Cortex of kidney (tissue), 1 donor: ENCODE results near the gene MPEG1.

Source experiments
- DNase-seq: peaks from one replicate; lab custom pipeline; 2025; lab: John Stamatoyannopoulos, UW

The MPEG1 gene

DNA sequence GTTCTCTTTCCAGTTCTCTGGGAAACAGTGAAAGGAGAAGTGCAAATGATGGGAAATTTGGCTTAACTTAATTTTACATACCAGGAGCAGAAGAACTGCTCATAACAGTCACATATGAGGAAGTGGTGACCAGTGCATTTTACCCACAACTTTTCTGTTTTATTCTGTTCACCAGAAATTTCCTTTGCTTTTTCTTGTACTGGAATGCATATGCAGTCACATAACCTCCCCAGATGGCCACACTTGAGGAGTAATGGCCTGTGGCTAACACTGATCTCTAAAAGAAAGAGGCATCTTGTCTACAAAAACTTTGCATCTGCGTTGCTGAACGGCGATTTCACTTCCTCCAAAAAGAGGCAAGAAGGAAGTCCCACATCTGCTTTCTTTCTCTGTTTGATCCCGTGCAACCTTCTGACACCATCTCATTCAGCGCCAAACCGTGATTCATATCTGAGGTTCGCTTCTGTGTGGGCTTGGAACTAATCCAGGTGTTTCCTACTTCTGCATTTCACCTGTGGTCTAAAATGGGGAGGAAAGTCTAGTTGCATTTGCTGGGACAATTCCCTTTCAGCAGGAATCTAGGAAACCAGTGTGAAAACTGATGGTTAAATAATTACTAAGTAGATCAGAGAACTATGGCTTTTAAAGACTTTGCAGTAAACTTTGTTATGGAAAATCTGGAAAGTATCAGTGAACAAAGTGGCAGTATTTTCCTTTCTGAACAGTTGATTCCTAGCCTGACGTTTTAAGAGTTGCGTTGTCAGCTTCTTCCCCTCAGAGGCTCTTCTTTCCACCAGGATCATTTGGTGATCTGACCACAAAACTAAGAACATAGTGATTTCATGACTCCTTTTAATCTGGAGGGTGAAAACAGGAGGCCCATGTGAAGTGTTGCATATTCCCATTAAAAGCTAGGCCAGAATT lies 4.2 kb upstream of the MPEG1 start:
- DNase-seq, result no peak

DNA sequence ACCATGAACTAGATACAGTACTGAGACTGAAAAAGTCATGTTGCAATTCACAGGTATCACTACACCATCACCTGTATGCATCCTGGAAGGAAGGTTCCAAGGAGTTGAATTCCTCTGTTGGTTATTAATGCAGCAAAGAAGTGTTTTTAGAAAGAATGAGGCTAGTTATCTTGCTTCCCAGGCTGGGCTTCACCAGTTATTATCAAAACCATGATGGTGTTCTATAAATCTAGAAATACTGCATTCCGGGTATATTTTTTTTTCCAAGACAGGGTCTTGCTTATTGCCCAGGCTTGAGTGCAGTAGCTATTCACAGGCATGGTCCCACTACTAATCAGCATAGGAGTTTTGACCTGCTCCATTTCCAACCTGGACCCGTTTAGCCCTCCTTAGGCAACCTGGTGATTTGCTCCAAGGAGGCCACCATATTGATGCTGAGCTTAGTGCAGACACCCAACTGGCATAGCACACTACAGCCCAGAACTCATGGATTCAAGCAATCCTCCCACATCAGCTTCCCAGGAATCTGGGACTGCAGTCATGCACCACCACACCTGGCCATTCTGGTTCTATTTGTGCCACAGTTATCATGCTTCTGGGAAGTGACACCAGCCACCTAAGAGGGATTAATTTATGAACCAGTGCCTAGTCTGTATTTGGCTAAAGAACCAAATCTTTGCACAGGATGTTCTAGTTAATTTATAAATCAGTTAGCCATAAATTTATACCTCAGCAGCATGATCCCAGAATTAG lies 1.6 kb upstream of the MPEG1 start:
- no peak for DNase-seq

DNA sequence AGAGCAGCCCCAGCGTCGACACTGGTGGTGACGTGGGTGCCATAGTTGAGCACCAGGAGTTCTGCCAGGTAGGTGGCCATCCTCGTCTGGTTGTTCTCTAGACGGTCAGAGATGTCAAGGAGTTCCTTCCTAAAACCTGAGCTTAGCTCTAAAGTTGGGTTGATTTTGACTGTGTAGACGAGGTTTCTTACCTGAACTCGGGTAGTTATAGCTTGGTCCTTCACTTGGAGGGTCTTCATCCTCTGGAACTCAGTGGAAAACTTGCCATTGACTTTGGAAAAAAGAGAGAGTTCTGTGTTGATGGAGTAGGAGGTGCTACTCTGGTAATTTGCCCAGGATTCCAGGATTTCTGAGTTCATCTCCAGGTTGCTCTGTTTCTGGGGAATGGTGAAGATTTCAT lies 505 bp downstream of the MPEG1 start:
- DNase-seq, result no peak

DNA sequence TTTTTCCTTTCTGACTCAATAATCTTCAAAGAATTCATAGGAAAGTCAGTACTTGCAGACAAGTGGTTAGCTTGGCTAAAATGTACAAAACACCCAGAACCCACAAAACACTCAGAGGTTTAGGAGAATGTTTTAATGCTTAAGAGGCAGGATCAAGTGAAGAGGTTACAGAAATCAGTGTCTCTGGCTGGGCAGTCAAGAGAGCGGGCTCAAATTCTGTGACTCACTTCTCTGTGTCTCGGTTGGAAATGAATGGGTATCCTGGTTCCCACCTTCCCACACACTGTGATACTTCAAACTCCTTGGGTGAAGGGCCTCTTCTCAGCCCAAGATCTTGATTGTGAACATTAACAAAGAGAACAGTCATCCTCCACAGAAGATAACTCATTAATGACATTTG lies 3.8 kb downstream of the MPEG1 start:
- DNase-seq, result no peak

- DNase-seq, result no peak
Observed at GRCh38 chr11:59207988-59208451, 4.7 kb downstream of the MPEG1 start.

GRCh38 chr11:59206635-59207034 lies 6.1 kb downstream of the MPEG1 start:
- no peak for DNase-seq

- no peak for DNase-seq
Observed at GRCh38 chr11:59205648-59206047, 7.1 kb downstream of the MPEG1 start.

DNA sequence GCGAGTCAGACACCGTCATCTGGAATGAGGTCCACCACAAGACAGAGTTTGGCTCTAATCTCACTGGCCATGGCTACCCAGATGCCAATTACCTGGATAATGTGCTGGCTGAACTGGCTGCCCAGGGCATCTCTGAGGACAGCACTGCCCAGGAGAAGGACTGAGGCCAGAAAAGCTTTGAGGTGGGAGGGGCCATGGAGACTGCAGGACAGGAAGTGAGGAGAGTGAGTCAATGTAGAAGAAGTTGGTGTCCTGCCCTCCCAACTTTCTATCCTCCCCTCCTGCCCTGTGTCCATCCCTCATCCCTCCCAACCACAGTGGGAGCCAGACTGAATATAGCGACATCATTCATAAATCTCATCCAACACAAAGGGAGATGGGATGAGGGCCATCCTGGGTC lies 8.0 kb downstream of the MPEG1 start:
- DNase-seq, result no peak

DNA sequence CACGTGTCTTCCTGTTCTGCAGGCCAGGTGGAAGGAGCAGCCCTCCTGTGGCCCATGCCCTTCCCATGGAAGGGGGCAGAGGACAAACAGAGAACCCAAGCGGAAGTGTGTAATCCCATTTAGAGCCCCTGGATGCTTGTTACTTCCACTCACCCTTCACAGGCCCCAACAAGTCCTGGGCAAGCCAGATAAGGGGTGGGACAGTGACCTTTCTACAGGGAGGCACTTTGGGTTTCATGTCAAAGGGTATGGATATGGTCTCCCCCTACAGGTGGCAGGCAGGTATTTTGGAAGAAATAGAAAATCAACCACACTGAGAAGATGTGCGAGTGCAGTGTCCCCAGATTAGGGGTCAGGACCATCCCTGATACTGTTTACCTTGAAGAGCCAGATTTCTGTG lies 11.4 kb downstream of the MPEG1 start:
- DNase-seq, result no peak

- no peak for DNase-seq
Observed at GRCh38 chr11:59200423-59200746, 12.3 kb downstream of the MPEG1 start.

DNA sequence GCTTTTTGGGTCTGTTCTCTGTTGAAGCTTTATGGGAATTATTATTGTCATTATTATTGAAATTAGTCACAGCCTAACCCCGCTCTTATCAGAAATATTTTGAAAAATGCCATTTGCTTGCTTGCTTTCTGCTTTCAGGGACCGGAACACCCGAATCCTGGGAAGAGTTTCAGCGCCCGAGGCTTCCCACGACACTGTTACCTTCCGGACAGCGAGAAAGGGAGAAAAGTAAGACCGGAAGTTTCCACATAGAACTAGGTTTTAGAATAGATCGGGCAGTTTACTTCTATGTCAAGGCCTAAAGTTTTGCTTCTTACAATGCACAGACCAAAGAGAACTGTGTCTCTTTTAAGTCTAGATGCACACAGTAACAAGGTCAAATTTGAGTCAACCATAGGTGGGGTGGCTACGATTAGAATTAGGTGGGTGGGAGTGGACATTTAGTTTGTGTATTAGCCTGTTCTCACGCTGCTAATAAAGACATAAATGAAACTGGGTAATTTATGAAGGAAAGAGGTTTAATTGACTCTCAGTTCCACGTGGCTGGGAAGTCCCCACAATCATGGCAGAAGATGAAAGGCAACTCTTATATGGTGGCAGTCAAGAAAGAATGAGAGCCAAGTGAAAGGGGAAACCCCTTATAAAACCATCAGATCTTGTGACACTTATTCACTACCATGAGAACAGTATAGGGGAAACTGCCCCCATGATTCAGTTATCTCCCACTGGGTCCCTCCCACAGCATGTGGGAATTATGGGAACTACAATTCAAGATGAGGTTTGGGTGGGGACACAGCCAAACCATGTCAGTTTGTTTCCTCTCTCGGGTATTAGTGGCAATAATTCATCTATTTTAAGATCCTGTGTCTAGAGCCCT lies 12.9 kb downstream of the MPEG1 start:
- no peak for DNase-seq

DNA sequence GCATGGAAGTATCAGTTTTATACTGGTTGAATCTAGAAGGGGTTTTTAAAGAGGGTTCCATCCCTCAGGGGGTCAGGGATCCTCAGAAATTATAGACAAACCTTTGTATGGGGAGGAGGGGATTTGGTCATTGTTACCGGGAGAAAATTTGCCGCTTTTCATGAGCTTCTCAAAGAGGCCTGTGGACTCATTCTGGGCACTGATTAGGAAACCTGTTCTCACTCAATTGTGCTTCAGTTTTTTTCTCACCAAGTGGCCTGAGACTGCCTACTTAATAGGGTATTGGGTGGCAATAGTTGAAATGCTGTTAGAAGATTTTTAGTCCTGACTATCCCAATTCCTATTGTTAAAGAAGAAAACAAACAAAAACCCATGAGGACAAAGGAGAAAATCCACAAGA lies 14.0 kb downstream of the MPEG1 start:
- no peak for DNase-seq

- no peak for DNase-seq
Observed at GRCh38 chr11:59197991-59198390, 14.7 kb downstream of the MPEG1 start.

DNA sequence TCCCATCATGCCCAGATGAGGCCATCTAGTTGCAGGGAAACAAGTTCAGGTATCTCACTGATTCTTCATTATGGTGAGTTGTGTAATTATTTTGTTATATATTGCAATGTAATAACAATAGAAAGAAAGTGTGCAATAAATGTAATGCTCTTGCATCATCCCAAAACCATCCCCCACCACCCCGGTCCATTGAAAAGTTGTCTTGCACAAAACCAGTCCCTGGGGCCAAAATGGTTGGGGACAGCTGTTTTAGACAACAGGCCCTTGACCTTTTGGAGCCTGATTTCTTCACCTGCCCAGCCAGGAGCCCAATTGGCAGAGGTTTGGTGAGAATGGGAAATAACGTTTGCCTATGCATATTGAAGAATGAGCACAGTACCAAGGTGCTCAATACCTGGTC lies 15.9 kb downstream of the MPEG1 start:
- DNase-seq, result no peak

GRCh38 chr11:59195586-59195985 lies 17.1 kb downstream of the MPEG1 start:
- DNase-seq, result no peak

DNA sequence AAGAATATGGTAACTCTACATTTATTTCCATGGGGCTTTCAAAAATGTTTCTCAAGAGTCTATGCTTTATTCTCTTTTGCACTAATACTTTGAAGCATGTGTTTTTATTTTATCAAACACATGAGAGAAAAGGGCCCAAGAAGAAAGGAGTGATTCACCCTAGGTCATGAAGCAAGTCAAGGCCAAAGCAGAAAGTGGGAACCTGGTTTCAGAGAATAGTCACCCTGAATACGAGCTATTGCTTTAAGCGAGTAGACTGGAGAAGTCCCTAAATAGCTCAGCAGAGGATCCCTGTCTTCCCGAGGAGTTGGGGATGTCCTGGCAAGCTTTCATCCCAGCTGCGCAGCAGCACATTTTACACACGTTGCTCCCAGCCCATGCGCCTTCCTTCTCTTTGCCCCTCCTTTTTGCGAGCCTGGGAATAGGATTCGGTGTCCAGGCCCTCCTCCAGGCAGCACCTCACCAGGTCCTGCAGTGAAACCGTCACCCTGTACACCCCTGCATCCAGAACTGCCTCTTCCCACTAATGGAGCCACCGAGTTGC lies 19.1 kb downstream of the MPEG1 start:
- no peak for DNase-seq

- DNase-seq, result no peak
Observed at GRCh38 chr11:59192446-59193020, 20.2 kb downstream of the MPEG1 start.

GRCh38 chr11:59191890-59192289 lies 20.8 kb downstream of the MPEG1 start:
- no peak for DNase-seq

DNA sequence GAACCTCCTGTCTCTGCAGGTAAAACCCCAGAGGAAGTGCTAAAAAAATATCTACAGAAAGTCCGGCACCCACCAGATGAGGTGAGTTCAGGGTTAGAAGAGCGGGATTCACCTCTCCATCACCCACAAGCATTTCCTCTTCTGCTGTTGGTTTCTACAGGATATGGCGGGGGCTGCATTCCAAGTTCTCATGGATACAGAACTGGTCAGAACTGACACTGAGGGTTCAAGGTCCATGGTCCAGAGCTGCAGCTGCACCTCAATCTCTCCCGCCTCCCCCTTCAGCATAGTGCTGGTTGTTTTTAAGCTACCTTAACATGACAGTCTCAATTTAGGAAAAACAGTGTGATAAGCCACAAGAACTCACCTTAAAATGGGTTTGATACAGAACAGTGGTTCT lies 21.6 kb downstream of the MPEG1 start:
- no peak for DNase-seq

- DNase-seq, result no peak
Observed at GRCh38 chr11:59189986-59190385, 22.7 kb downstream of the MPEG1 start.

DNA sequence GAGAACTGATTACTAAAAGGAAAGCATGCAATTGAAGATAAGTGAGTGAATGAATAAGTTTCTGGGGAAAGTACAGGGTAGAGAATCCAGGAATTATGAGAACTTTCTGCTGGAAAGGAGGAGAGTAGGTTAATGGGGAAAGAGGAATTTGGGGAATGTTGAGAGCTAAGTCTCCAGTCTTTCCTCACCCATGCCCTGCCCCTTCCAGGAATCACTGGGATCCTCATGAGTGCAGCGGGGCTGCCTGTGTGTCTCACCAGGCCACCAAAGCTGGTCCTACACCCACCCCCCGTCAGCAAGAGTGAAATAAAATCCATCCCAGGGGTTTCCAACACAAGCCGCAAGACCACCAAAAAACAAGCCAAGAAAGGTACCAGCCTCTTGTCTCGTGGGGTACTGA lies 23.8 kb downstream of the MPEG1 start:
- DNase-seq, result no peak

DNA sequence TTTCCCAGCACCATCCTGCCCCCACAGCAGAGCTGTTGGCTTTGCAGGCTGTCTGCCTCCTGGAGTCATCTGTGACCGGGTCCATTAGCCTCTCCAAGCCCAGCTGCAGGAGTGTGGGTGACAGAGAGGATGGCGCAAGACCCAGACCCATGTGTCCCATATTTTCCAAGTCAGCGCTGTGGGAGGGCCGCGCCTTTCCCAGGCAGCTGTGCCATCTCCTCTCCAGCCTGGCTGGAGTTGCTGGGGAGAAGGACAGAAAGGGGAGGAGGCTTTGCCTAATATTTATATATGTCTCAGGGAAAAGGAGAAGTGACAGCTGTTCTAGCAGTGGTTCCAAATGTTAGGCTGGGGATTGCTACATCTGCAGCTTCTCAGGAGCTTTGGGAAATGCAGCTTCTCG lies 25.1 kb downstream of the MPEG1 start:
- no peak for DNase-seq
